Measurements from ENCODE around the gene CNTNAP1. TPM values are rescaled to one million over a fixed set of nuclear protein-coding genes. Genes with fewer than 3 reads are reported as not detected.
A peak's percentile ranks its signal among the peaks of the same experiment; 100 is the strongest.
"Not testable (repeated sequence)": the region's sequence is repeated elsewhere in the genome, so short reads cannot be mapped to it uniquely, and the experiment has no call there.

Gene CNTNAP1
- 1.9 TPM for polyA plus RNA-seq (2012; ENCODE audit: insufficient read depth, insufficient read length)

DNA sequence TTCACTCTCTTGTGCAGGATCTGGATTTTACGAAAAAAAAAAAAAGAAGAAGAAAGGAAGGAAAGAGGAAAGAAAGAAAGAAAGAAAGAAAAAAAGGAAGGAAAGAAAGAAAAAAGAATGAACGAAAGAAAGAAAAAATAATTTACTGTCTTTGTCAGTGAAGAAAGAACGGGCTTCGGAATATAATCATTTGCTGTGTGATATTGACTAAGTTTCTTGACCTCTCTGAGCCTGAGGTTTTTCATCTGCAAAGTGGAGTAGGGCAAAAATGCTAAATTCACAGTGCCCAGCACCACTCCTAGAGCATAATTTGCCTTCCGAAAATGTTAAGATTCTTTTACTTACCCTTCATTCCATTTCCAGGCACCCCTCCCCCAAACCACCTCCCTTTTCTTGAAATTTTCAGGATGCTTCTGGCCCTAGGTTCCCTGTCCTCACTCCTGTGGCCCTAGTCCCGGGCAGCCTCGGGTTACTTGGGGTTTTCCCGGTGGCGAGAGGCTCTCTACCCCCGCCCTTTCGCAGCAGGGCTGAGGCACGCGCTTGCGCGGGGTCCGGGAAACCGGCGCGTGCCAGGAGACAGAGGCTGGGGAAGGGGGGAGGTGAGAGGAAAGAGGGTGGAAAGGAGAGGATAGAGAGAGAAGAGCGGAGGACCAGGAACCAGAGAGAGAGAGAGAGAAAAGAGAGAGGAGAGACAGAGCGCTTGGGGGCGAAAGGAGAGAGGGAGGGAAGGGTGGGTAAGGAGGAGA is at the start of gene CNTNAP1:
TSS of gene CNTNAP1 (plus strand) at position 556 of the 746 bp plus-strand sequence. CDS start 299 bp downstream, outside the sequence.
- DNase-seq (ENCODE audit: low read depth, low spot score): no peak
- peak within 1 kb of the TSS; percentile 25 for H3K4me3 ChIP-seq (ENCODE audit: low read length)

DNA sequence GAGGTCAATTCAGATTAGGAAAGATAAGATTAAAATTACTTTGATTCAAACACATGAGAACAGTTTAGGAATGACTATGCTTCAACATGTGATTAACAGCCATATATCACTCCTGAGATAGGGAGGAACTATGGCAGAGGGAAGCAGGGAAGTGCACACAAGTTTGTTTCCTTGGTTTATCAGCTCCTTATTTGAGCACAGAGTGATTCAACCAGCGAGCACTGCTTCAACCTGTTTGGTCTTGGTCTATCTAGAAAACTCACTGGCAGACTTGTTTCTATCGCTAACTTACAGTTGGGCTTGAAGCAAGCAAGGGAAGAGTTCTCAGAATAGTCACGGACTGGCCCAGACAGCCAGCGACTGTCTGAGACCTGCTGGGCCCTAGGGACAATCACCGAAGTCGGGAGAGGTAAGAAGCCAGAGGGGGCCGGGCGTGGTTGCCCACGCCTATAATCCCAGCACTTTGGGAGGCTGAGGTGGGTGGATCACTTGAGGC is 49.3 kb upstream of the CNTNAP1 start:
- DNase-seq (ENCODE audit: low read depth, low spot score): no peak
- no peak overlapping the region for H3K4me3 ChIP-seq (ENCODE audit: low read length)

- no peak for DNase-seq (ENCODE audit: low read depth, low spot score)
- no peak overlapping the region for H3K4me3 ChIP-seq (ENCODE audit: low read length)
These were observed 42.7 kb upstream of the CNTNAP1 start for GRCh38 chr17:42639525-42640113.

DNA sequence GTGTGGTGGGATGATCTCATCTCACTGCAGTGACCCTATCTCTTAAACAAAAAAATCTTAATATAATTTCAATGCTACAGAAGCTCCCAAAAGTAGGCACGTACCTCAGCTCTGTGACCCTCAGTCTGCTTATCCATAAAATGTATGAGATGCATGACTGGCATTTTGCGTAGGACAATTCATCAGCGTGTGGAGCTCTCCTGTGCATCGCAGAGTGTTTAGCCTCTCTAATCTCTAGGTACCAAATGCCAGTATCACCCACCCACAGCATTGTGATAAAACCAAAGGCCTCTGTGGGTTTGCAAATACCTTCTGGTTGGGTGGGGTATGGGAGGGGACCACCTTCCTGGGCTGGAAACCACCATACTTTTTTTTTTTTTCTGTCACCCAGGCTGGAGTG is 42.2 kb upstream of the CNTNAP1 start:
- H3K4me3 ChIP-seq (ENCODE audit: low read length): no peak overlapping the region
- no peak for DNase-seq (ENCODE audit: low read depth, low spot score)

GRCh38 chr17:42642336-42642735 is 40.0 kb upstream of the CNTNAP1 start:
- no peak for DNase-seq (ENCODE audit: low read depth, low spot score)
- no peak overlapping the region for H3K4me3 ChIP-seq (ENCODE audit: low read length)

GRCh38 chr17:42647778-42648177 is 34.6 kb upstream of the CNTNAP1 start:
- DNase-seq (ENCODE audit: low read depth, low spot score): no peak
- H3K4me3 ChIP-seq (ENCODE audit: low read length): no peak overlapping the region

DNA sequence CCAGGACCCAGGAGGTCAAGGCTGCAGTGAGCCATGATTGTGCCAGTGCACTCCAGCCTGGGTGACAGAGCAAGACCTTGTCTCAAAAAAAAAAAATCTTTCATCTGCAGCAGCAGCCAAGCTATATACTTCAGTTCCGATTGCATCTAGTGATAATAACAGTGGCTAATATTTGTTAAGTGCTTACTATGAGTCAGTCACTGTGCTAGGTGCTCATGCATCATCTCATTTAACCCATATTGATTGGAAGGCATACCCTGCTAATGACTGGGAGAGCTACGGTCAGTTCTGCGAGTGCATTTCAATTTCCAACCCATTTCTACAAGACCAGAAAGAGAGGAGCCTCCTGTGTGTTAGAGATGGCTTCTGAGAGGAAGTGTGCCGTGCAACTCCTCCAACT is 30.9 kb upstream of the CNTNAP1 start:
- H3K4me3 ChIP-seq (ENCODE audit: low read length): no peak overlapping the region
- DNase-seq (ENCODE audit: low read depth, low spot score): no peak

DNA sequence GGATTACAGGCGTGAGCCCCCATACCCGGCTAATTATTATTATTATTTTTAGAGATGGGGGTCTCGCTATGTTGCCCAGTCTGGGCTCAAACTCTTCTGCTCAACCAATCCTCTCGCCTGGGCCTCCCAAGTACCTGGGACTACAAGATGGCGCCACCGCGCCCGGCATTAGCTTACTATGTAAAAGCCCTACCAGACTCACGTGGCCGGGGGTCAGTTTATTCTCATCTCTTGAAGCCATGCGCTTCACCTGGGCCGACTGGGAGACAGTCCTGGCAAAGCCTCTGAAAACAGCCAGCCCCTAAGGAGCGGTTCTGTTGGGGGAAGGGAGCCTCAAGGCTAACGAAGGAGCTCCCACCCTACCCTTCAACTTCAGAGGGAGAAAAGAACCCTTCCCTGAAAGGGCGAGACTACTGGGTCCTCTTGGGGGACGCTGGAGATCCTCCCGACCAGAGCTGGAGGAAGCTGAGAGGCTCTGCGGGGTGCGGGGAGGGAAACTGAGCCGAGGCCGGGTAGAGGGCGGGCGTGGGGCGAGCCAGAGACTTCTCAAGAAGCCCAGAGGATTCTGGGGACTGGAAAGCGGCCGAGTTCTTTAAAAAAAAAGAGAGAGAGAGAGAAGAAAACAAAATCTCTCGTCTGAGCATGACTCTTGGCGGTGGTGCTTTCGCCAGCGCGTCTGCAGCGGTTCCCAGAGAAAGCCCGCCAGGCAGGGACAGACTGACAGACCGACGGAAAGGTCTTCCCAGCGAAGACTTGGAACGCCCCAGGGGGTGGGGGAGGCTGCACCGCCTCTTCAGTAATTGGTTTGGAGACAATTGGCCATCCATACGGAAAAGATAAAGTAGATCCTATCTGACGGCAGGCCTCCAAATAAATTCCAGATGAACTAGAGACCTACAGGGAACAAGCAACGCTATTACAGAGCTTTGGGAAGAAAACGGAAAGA is 28.9 kb upstream of the CNTNAP1 start:
- no peak overlapping the region for H3K4me3 ChIP-seq (ENCODE audit: low read length)
- DNase-seq (ENCODE audit: low read depth, low spot score): no peak

DNA sequence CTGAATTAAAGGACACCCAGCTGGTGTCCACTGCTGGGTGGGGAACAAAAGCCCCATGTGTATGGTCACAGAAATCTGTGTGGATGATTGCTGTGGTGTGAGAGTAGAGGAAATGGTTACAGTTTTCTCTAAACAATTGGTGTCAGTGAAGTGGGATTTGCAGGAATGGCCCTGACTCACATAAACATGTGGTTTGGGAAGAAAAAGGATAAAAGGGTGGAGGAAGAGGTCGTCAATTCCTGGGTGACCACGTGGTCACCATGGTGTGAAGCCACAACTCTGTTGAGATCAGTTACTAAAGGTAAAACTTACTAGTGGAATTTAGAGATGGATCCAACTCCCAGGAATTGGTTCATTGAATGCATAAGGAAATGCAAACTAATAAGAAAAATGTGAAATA is 26.8 kb upstream of the CNTNAP1 start:
- no peak for DNase-seq (ENCODE audit: low read depth, low spot score)
- no peak overlapping the region for H3K4me3 ChIP-seq (ENCODE audit: low read length)

- H3K4me3 ChIP-seq (ENCODE audit: low read length): no peak overlapping the region
- no peak for DNase-seq (ENCODE audit: low read depth, low spot score)
These were observed 24.3 kb upstream of the CNTNAP1 start for GRCh38 chr17:42657824-42658588.

DNA sequence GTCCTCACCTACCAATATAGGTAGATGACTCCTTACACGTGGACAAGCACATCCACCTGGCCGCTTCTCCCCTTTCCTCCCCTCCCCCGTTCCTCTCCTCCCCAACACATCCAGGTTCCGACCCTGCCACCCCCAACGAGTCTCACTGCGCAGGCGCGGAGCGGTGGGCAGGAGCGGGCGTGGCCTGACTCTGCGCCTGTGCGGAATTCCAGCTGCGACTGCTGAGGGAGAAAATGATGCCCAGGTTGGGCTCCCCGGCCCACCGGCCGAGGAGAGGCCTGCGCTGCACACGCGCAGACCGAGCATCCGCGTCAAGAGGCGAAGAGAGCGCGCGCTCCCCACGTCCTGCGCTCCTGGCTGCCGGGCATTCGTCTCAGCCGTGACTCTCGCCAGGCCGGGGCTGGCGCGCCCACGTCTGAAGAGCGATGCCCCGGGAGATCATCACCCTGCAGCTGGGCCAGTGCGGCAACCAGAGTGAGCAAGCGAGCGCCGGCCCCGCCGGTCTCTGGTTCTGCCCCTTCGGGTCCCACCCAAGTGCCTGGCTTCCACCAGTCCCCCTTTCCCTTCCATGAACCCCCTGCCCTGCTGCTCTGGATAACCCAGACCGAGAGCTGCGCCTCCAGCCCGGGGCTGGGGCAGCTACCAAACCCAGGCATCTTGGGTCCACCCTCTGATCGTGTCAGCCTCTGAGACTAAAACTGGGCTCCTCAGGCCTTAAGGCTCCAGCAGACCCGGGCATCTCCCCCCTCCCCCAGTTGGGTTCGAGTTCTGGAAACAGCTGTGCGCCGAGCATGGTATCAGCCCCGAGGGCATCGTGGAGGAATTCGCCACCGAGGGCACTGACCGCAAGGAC is 23.0 kb upstream of the CNTNAP1 start, which contains the start of gene TUBG2:
TSS of gene TUBG2 (plus strand) at position 206 of the 853 bp plus-strand sequence. CDS start at position 426, 220 bp downstream.
- H3K4me3 ChIP-seq (ENCODE audit: low read length): peak within 1 kb of the TSS; percentile 69
- peak; percentile 80 for DNase-seq (ENCODE audit: low read depth, low spot score)

DNA sequence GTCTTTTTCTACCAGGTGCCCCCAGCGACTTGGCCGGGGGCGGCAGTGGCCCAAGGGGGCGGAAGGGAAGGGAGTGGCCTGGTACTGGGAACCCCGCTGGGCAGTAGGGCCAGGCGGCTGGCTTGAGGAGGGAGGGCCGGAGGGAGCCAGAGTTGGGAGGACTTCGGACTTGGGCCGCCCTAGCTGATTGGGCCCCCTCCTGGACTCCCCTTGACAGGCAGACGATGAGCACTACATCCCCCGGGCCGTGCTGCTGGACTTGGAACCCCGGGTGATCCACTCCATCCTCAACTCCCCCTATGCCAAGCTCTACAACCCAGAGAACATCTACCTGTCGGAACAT is 22.4 kb upstream of the CNTNAP1 start:
- peak overlapping the region; percentile 69; the same call in 1 of the 2 replicates for H3K4me3 ChIP-seq (ENCODE audit: low read length)

DNA sequence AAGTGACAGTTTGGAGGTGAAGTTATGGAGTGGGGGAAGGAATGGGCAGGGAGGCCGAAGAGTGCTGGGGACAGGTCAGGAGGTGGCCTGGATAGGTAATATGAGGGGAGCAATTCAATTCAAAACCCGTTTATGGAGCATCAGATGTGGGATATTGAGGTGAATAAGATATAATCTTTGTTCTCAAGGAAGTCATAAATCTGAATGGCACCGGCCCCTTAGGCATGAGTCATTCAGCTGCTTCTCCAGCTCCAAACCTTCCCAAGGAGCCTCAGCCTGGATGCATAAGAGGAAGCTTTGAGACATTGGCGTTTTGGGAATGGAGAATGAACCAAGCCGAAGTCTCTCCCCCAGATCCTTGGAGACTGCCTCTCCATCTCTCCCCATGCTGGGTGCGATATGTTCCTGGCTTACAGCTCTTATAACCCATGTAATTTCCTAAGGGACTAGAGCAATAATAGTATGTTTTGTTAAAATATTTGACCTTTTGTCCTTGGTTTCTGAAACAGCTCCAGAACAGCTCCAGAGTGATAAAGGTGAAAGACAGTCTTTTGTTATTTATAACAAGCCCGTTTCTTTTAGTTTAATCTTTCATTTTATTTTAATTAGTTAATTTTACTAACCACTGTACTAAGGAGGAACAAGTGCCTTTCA is 21.5 kb upstream of the CNTNAP1 start:
- no peak for DNase-seq (ENCODE audit: low read depth, low spot score)
- no peak overlapping the region for H3K4me3 ChIP-seq (ENCODE audit: low read length)

More for the DNA sequence above, 22.4 kb upstream of the CNTNAP1 start:
- DNase-seq (ENCODE audit: low read depth, low spot score): not testable (repeated sequence)

DNA sequence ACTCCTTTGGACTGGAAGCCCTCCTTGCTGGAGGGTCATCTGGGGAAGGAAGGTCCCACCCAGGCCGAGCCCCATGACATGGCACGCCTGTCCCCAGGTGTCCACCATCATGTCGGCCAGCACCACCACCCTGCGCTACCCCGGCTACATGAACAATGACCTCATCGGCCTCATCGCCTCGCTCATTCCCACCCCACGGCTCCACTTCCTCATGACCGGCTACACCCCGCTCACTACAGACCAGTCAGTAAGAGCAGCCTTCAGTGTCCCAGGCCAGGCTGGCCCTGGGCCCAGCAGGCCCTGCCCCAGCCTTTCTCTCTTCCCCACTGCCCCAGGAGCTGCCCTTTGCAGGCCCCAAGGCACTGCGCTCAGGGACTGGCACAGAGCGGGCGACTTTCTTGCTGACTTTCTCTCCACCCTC is 16.7 kb upstream of the CNTNAP1 start:
- no peak overlapping the region for H3K4me3 ChIP-seq (ENCODE audit: low read length)
- no peak for DNase-seq (ENCODE audit: low read depth, low spot score)

- H3K4me3 ChIP-seq (ENCODE audit: low read length); DNase-seq (ENCODE audit: low read depth, low spot score): not testable (repeated sequence)
These were observed 16.2 kb upstream of the CNTNAP1 start for GRCh38 chr17:42666126-42666525.

GRCh38 chr17:42667088-42667951 is 15.0 kb upstream of the CNTNAP1 start:
- no peak for DNase-seq (ENCODE audit: low read depth, low spot score)
- no peak overlapping the region for H3K4me3 ChIP-seq (ENCODE audit: low read length)

GRCh38 chr17:42669705-42669976 is 12.7 kb upstream of the CNTNAP1 start:
- no peak for DNase-seq (ENCODE audit: low read depth, low spot score)
- H3K4me3 ChIP-seq (ENCODE audit: low read length): no peak overlapping the region

Data from Jurkat, Clone E6-1 (cell line).